ENCODE results near the gene FBXL13. TPM values are rescaled to one million over a fixed set of nuclear protein-coding genes. Genes with fewer than 3 reads are reported as not detected.

FBXL13 gene
- total and polyA plus RNA-seq, 2 experiments from 2014 or later, result 1.2 to 2.5 TPM

Small RNA genes within 50 kb of the gene (small RNA-seq; reads per million reads assigned to genes)
- gene RNU6-1136P (ENCODE audit: low replicate concordance), result not detected

Other genes starting within 250 kb of the FBXL13 start
- 3.1 and 9.4 TPM in 2 replicates for gene LRRC17, start 161.8 kb downstream of the FBXL13 start, total RNA-seq (2014; rRNA removed; shearing (Covaris generic))
- 1.0 and 2.8 TPM in 2 replicates for gene LRRC17, start 161.8 kb downstream of the FBXL13 start, polyA plus RNA-seq (2016; fragmentation: Nextera tagmentation; extraction: Ambion mirVana)
- 48.2 and 50.3 TPM in 2 replicates for gene ARMC10, start 344 bp upstream of the FBXL13 start, total RNA-seq (2014; rRNA removed; shearing (Covaris generic))
- gene ARMC10, start 344 bp upstream of the FBXL13 start, polyA plus RNA-seq (2016; fragmentation: Nextera tagmentation; extraction: Ambion mirVana), result 41.4 and 43.4 TPM in 2 replicates
- gene NAPEPLD, start 74.3 kb upstream of the FBXL13 start, total RNA-seq (2014; rRNA removed; shearing (Covaris generic)), result 9.4 and 12.2 TPM in 2 replicates
- 9.4 and 10.7 TPM in 2 replicates for gene NAPEPLD, start 74.3 kb upstream of the FBXL13 start, polyA plus RNA-seq (2016; fragmentation: Nextera tagmentation; extraction: Ambion mirVana)
- 90.0 and 105 TPM in 2 replicates for gene PMPCB, start 222.6 kb upstream of the FBXL13 start, total RNA-seq (2014; rRNA removed; shearing (Covaris generic))
- gene PMPCB, start 222.6 kb upstream of the FBXL13 start, polyA plus RNA-seq (2016; fragmentation: Nextera tagmentation; extraction: Ambion mirVana), result 50.5 and 55.0 TPM in 2 replicates

Data from GM23338 (cell line).